Measurements from ENCODE around the gene SDK1. TPM values are rescaled to one million over a fixed set of nuclear protein-coding genes. Genes with fewer than 3 reads are reported as not detected.

The SDK1 gene
- total RNA-seq, 1 experiment from 2014 or later: 9.3 TPM

DNA sequence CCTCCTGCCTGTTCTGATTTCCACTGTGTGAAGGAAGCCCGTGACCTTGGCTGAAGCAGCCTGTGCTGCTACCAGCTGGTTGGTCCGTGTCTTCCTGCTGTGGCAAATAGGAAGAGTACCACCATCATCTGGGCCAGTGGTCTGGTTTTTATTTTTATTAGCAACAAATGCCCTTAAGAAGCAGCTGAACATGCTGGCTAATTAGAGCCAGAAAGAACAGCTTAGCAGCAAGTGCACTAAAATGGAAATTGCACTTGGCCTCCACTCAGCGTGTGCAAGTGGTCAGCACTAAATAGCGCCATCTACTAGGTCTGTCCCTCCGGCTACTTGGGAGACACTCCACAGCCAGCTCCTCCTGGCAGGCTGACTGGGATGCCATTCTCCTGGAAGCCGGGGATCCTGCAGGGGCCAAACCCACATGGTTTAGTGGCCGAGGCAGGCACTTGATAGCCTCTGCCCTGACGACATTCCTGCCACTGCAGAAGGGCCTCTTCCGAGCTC lies 690.7 kb downstream of the SDK1 start:
- no peak; the same call in 1 of the 2 replicates for ATAC-seq
- Mint-ChIP-seq H3K4me1 (peaks cover 20% of the 10 kb centered on the region), H3K9me3 (no peaks in the 10 kb centered on the region), H3K27ac (no peak overlapping the region), H3K36me3 (peaks cover 5% of the 10 kb centered on the region; the same call in 1 of the 2 replicates), H3K4me3 (no peak overlapping the region), H3K27me3 (ENCODE audit: low read depth) (no peaks in the 10 kb centered on the region)
- POLR2A ChIA-PET: no interaction called here
- DNase-seq (ENCODE audit: low spot score): no peak
- TF ChIP-seq PRDM15 (CRISPR knock-in tag; IDR thresholded peaks at IDR 0.05): no peak
- no peak for TF ChIP-seq ZNF232 (CRISPR knock-in tag; IDR thresholded peaks at IDR 0.05)
- TF ChIP-seq TEAD4 (CRISPR knock-in tag; IDR thresholded peaks at IDR 0.05): no peak
- no peak for TF ChIP-seq KAT7 (CRISPR knock-in tag; IDR thresholded peaks at IDR 0.05; ENCODE audit: borderline replicate concordance)
- TF ChIP-seq, protein P1, sequence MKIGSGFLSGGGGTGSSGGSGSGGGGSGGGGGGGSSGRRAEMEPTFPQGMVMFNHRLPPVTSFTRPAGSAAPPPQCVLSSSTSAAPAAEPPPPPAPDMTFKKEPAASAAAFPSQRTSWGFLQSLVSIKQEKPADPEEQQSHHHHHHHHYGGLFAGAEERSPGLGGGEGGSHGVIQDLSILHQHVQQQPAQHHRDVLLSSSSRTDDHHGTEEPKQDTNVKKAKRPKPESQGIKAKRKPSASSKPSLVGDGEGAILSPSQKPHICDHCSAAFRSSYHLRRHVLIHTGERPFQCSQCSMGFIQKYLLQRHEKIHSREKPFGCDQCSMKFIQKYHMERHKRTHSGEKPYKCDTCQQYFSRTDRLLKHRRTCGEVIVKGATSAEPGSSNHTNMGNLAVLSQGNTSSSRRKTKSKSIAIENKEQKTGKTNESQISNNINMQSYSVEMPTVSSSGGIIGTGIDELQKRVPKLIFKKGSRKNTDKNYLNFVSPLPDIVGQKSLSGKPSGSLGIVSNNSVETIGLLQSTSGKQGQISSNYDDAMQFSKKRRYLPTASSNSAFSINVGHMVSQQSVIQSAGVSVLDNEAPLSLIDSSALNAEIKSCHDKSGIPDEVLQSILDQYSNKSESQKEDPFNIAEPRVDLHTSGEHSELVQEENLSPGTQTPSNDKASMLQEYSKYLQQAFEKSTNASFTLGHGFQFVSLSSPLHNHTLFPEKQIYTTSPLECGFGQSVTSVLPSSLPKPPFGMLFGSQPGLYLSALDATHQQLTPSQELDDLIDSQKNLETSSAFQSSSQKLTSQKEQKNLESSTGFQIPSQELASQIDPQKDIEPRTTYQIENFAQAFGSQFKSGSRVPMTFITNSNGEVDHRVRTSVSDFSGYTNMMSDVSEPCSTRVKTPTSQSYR (CRISPR knock-in tag; IDR thresholded peaks at IDR 0.05): no peak
- no peak for TF ChIP-seq SMAD4 (CRISPR knock-in tag; IDR thresholded peaks at IDR 0.05)
- TF ChIP-seq, protein P2, sequence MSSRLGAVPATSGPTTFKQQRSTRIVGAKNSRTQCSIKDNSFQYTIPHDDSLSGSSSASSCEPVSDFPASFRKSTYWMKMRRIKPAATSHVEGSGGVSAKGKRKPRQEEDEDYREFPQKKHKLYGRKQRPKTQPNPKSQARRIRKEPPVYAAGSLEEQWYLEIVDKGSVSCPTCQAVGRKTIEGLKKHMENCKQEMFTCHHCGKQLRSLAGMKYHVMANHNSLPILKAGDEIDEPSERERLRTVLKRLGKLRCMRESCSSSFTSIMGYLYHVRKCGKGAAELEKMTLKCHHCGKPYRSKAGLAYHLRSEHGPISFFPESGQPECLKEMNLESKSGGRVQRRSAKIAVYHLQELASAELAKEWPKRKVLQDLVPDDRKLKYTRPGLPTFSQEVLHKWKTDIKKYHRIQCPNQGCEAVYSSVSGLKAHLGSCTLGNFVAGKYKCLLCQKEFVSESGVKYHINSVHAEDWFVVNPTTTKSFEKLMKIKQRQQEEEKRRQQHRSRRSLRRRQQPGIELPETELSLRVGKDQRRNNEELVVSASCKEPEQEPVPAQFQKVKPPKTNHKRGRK (CRISPR knock-in tag; IDR thresholded peaks at IDR 0.05; ENCODE audit: borderline replicate concordance): no peak
- no peak for TF ChIP-seq SOX15 (CRISPR knock-in tag; IDR thresholded peaks at IDR 0.05)
- no peak for TF ChIP-seq ZNF121 (CRISPR knock-in tag; IDR thresholded peaks at IDR 0.05)
- TF ChIP-seq IRF2 (CRISPR knock-in tag; IDR thresholded peaks at IDR 0.05; ENCODE audit: borderline replicate concordance, low read depth): no peak
- TF ChIP-seq OVOL2 (CRISPR knock-in tag; IDR thresholded peaks at IDR 0.05; ENCODE audit: borderline replicate concordance): no peak
- CTCF ChIA-PET: interaction anchor here (1.1 to 1.8 kb wide), 3 partner anchors 8 to 89 kb away, joined by 4 to 7 read pairs (median 5); no protein-coding TSS in a partner anchor

GRCh38 chr7:3992841-3993240 lies 691.8 kb downstream of the SDK1 start:
- H3K4me1 Mint-ChIP-seq: peaks cover 18% of the 10 kb centered on the region
- H3K27ac Mint-ChIP-seq: no peak overlapping the region
- no peaks in the 10 kb centered on the region for H3K9me3 Mint-ChIP-seq
- DNase-seq (ENCODE audit: low spot score): no peak
- H3K4me3 Mint-ChIP-seq: no peak overlapping the region
- POLR2A ChIA-PET: no interaction called here
- H3K27me3 Mint-ChIP-seq (ENCODE audit: low read depth): no peaks in the 10 kb centered on the region
- H3K36me3 Mint-ChIP-seq: peaks cover 5% of the 10 kb centered on the region; the same call in 1 of the 2 replicates
- no peak for ATAC-seq
- CTCF ChIA-PET: no interaction called here
- no peak for TF ChIP-seq ZNF138 (CRISPR knock-in tag; conservative IDR thresholded peaks at IDR 0.05)
- no peak for TF ChIP-seq RORB (CRISPR knock-in tag; IDR thresholded peaks at IDR 0.05)
- TF ChIP-seq ESRRA (CRISPR knock-in tag; IDR thresholded peaks at IDR 0.05; ENCODE audit: borderline replicate concordance): no peak
- TF ChIP-seq ATF1 (CRISPR knock-in tag; IDR thresholded peaks at IDR 0.05): no peak
- no peak for TF ChIP-seq SOX15 (CRISPR knock-in tag; IDR thresholded peaks at IDR 0.05)
- no peak for TF ChIP-seq MYBL2 (CRISPR knock-in tag; IDR thresholded peaks at IDR 0.05)

Measured in WTC11 (cell line).